NT2/D1 (cell line): ENCODE data around the gene RBSN.

Source experiments
- DNase-seq: peaks from one replicate; pipeline ENCODE4 v3.0.0-alpha.2; 2011; ENCODE audit warnings: low read depth, low spot score
- H3K27me3 ChIP-seq: 2 replicates; pipeline ENCODE4 v1.6.0; 2011; ENCODE audit warnings: mild to moderate bottlenecking; ENCODE audit not compliant: insufficient read length, insufficient read depth
- H3K36me3 ChIP-seq: 2 replicates; pipeline ENCODE4 v1.6.1; 2011; ENCODE audit warnings: mild to moderate bottlenecking, low read length, mixed read lengths; ENCODE audit not compliant: insufficient read depth, insufficient read length
- H3K4me1 ChIP-seq: 2 replicates; pipeline ENCODE4 v1.5.1; 2011; ENCODE audit not compliant: insufficient read depth, insufficient read length
- H3K4me3 ChIP-seq: 2 replicates; pipeline ENCODE4 v1.5.1; 2011; ENCODE audit warnings: low read depth; ENCODE audit not compliant: insufficient read length
- H3K9ac ChIP-seq: 2 replicates; pipeline ENCODE4 v1.6.0; 2011; ENCODE audit warnings: low read depth; ENCODE audit not compliant: insufficient read length
- H3K9me3 ChIP-seq: 2 replicates; pipeline ENCODE4 v1.5.1; 2011; ENCODE audit warnings: mild to moderate bottlenecking, low read length; ENCODE audit not compliant: insufficient read depth
- SUZ12 ChIP-seq: IDR thresholded peaks from 2 replicates; pipeline ENCODE4 v1.6.1; 2011; ENCODE audit not compliant: insufficient read length, insufficient read depth; ENCODE audit errors: extremely low read depth
- YY1 ChIP-seq: IDR thresholded peaks from 2 replicates; pipeline ENCODE4 v1.6.1; 2011; ENCODE audit not compliant: insufficient read length, insufficient read depth
- ZNF274 ChIP-seq: IDR thresholded peaks from 2 replicates; pipeline ENCODE4 v1.6.1; 2011; ENCODE audit warnings: mild to moderate bottlenecking, low read depth, low read length

The RBSN gene

GRCh38 chr3:15110206-15110605 lies 11.3 kb upstream of the RBSN start:
- H3K36me3 ChIP-seq = no peaks in the 10 kb centered on the region
- DNase-seq = no peak
- H3K9me3 ChIP-seq = no peaks in the 10 kb centered on the region
- H3K4me1 ChIP-seq = peaks cover 2% of the 10 kb centered on the region
- H3K9ac ChIP-seq = no peak overlapping the region
- TF ChIP-seq YY1 (no peak), SUZ12 (no peak), ZNF274 (no peak)
- no peaks in the 10 kb centered on the region for H3K27me3 ChIP-seq
- no peak overlapping the region for H3K4me3 ChIP-seq

DNA sequence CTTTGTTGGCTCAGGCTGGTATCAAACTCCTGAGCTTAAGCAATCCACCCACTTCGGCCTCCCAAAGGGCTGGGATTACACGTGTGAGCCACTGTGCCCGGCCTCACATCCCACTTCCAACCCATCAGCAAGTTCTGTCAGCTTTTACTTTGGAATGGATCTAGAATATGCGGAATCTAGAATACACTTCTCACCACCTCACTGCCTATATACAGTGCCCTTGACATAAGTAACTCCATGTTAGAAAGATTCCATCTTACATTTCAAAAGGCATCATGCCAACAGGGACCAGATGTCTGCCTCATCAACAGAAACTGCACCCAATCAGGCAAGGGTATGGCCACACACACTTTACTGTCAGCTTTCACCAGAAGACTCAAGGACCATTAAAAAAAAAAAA lies 9.9 kb upstream of the RBSN start:
- Histone ChIP-seq H3K9ac (no peak overlapping the region), H3K9me3 (no peaks in the 10 kb centered on the region), H3K4me3 (no peak overlapping the region), H3K36me3 (no peaks in the 10 kb centered on the region), H3K4me1 (no peaks in the 10 kb centered on the region), H3K27me3 (no peaks in the 10 kb centered on the region)
- TF ChIP-seq ZNF274 (no peak), SUZ12 (no peak)
- DNase-seq = no peak

DNA sequence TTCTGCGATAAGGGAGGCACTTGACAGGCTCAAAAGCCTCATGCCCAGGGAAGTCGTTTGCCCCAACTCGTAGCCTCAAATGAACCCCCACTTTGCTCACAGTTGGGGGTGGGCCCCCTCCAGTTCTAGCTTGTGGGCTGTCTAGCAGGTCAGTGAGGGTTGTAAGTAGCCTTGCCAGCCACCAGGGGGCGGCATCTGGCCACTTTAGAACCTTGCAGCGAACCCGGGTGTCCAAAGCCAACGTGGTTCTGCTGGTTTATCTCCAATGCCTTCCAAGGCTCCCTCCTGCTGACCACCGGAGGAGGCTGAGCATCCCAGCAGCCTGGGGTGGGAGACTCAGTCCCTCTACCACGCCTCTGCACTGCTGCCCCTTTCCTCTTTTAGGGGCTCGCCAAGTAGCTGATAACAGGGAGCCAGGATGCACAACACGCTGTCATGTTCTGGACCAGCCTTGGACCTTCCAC lies 9.2 kb upstream of the RBSN start:
- Histone ChIP-seq H3K36me3 (no peaks in the 10 kb centered on the region), H3K4me3 (no peak overlapping the region), H3K27me3 (no peaks in the 10 kb centered on the region), H3K9ac (no peak overlapping the region), H3K4me1 (no peaks in the 10 kb centered on the region), H3K9me3 (no peaks in the 10 kb centered on the region)
- DNase-seq = peak; percentile 67
- TF ChIP-seq SUZ12 (no peak), ZNF274 (no peak), YY1 (no peak)

DNA sequence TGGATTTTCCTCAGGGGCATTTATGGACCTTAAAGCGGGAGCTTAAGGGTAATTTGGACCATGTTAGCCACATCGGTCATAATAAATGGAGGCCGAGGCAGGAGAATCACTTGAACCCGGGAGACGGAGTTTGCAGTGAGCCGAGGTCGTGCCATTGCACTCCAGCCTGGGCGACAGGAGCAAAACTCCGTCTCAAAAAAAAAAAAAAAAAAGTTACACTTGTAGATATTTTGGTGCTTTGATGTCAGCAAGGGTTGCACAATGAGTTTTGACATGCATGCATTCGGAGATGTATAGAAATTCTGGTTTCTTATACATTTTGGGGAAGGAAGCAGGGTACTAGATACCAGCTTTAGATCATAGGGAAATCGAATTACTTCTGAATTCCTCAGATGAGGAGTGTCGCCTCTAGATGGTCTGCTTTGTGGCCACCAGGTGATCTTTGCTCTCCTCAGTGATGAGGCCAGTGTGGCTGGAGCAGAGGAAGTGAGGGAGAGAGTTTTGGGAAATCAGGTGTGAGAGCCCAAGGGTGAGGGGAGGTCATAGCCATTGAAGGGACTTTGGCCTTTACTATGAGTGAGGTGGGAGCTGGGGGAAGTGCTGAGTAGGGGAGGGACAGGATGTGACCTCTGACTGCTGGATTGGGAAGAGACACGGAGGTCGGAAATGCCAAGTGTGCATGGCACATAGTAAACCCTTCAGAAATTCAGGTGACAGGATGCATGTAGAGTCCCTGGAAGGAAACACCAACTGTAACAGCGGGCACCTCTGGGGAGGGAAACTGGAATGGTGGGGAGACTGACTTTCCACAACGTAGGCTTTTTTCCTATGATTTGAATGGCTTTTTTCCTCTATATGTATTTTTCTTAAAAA lies 8.4 kb upstream of the RBSN start:
- TF ChIP-seq SUZ12 (no peak), YY1 (no peak), ZNF274 (no peak)
- DNase-seq = no peak
- Histone ChIP-seq H3K9me3 (no peaks in the 10 kb centered on the region), H3K4me1 (no peaks in the 10 kb centered on the region), H3K4me3 (no peak overlapping the region), H3K9ac (no peak overlapping the region), H3K27me3 (no peaks in the 10 kb centered on the region), H3K36me3 (no peaks in the 10 kb centered on the region)

- no peak overlapping the region for H3K4me3 ChIP-seq
- H3K9me3 ChIP-seq = no peaks in the 10 kb centered on the region
- TF ChIP-seq ZNF274 = no peak
- no peaks in the 10 kb centered on the region for H3K27me3 ChIP-seq
- DNase-seq = no peak
- no peak overlapping the region for H3K9ac ChIP-seq
- H3K4me1 ChIP-seq = peaks cover 3% of the 10 kb centered on the region
- no peaks in the 10 kb centered on the region for H3K36me3 ChIP-seq
Measured at GRCh38 chr3:15102836-15103235, 3.9 kb upstream of the RBSN start.

DNA sequence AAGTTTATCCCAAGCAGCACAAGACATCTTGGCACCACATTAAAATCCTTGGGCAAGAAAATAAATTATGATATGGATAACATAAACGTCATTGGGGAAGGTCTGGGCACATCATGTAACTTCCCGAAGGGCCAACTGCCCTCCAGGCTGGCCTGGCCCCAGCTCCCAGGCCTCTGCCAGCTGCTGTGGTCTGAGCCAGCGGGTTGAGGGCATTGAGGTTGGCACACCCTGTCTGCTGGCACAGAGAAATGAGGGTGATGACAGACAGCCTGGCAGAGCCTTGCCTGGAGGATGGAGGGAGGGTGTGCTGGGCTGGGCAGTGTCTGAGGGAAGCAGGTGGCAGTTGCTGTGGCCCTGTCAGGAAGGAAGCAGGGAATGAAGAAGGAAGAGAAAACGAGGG lies 3.3 kb upstream of the RBSN start:
- H3K9me3 ChIP-seq = no peaks in the 10 kb centered on the region
- H3K4me3 ChIP-seq = no peak overlapping the region
- no peak for DNase-seq
- TF ChIP-seq ZNF274 = no peak
- no peak for TF ChIP-seq SUZ12
- TF ChIP-seq YY1 = no peak
- H3K9ac ChIP-seq = no peak overlapping the region
- peaks cover 2% of the 10 kb centered on the region for H3K36me3 ChIP-seq
- no peaks in the 10 kb centered on the region for H3K27me3 ChIP-seq
- peaks cover 3% of the 10 kb centered on the region for H3K4me1 ChIP-seq

GRCh38 chr3:15099364-15100098 lies 583 bp upstream of the RBSN start:
- TF ChIP-seq YY1 (no peak), ZNF274 (no peak), SUZ12 (no peak)
- Histone ChIP-seq H3K27me3 (no peaks in the 10 kb centered on the region), H3K36me3 (peaks cover 24% of the 10 kb centered on the region), H3K9ac (peak overlapping the region; percentile 96), H3K4me3 (peak overlapping the region; percentile 96), H3K9me3 (no peaks in the 10 kb centered on the region), H3K4me1 (peaks cover 3% of the 10 kb centered on the region)
- no peak for DNase-seq
